Neural cell (in vitro differentiated cells): Measurements from ENCODE around the gene URB1. TPM values are rescaled to one million over a fixed set of nuclear protein-coding genes. Genes with fewer than 3 reads are reported as not detected.

Experiments used
- H2AFZ ChIP-seq: fragments of 200-600, 300-800 bp; sonication (generic), shearing (Covaris generic); 2 replicates; pipeline ENCODE4 v1.6.0; 2014; ENCODE audit warnings: low read depth, mild to moderate bottlenecking, antibody characterized with exemption, low read length, moderate library complexity
- H3F3A ChIP-seq: fragments of 200-600 bp; shearing (Covaris generic); 2 replicates; pipeline ENCODE4 v1.6.1; 2016; ENCODE audit warnings: mild to moderate bottlenecking, moderate library complexity, mixed read lengths, antibody characterized with exemption, low read length; ENCODE audit not compliant: insufficient read depth, poor library complexity, severe bottlenecking
- H3K27ac ChIP-seq: fragments of 200-600, 300-800 bp; sonication (generic), shearing (Covaris generic); 2 replicates; pipeline ENCODE4 v1.5.1; 2014; ENCODE audit warnings: mild to moderate bottlenecking, low read length, moderate library complexity
- H3K27me3 ChIP-seq: fragments of 300-800, 200-600 bp; sonication (generic), shearing (Covaris generic); 2 replicates; pipeline ENCODE4 v1.6.0; 2014; ENCODE audit warnings: mild to moderate bottlenecking, low read depth, low read length, moderate library complexity; ENCODE audit not compliant: insufficient read depth
- H3K36me3 ChIP-seq: fragments of 300-800, 200-600 bp; sonication (generic), shearing (Covaris generic); 2 replicates; pipeline ENCODE4 v1.5.1; 2014; ENCODE audit warnings: mild to moderate bottlenecking, antibody characterized with exemption, low read length, moderate library complexity; ENCODE audit not compliant: insufficient read depth
- H3K4me2 ChIP-seq: fragments of 300-800, 200-600 bp; sonication (generic), shearing (Covaris generic); 2 replicates; pipeline ENCODE4 v1.6.0; 2014; ENCODE audit warnings: mild to moderate bottlenecking, low read length
- H3K4me3 ChIP-seq: fragments of 300-800, 200-600 bp; sonication (generic), shearing (Covaris generic); 2 replicates; pipeline ENCODE4 v1.5.1; 2014; ENCODE audit warnings: mild to moderate bottlenecking, low read length, moderate library complexity
- H3K79me2 ChIP-seq: fragments of 200-600 bp; shearing (Covaris generic); replicated peaks from 2 replicates; pipeline ENCODE4 v1.6.0; 2014; ENCODE audit warnings: mild to moderate bottlenecking, low read length, moderate library complexity; ENCODE audit not compliant: insufficient read depth
- H3K9ac ChIP-seq: fragments of 300-800, 200-600 bp; sonication (generic), shearing (Covaris generic); 2 replicates; pipeline ENCODE4 v1.6.1; 2016; ENCODE audit warnings: mild to moderate bottlenecking, low read length, mixed read lengths
- H3K9me2 ChIP-seq: fragments of 200-600 bp; shearing (Covaris generic); 2 replicates; pipeline ENCODE4 v1.6.1; 2016; ENCODE audit warnings: mild to moderate bottlenecking, low read length, mixed read lengths; ENCODE audit not compliant: insufficient read depth
- H3K9me3 ChIP-seq: fragments of 200-600, 300-800 bp; sonication (generic), shearing (Covaris generic); 2 replicates; pipeline ENCODE4 v1.6.1; 2016; ENCODE audit warnings: mild to moderate bottlenecking, mixed run types, low read length, moderate library complexity, mixed read lengths
- H4K20me1 ChIP-seq: fragments of 200-600 bp; shearing (Covaris generic); 2 replicates; pipeline ENCODE4 v1.6.1; 2016; ENCODE audit warnings: mild to moderate bottlenecking, mixed run types; ENCODE audit not compliant: insufficient read depth
- CTCF ChIP-seq: fragments of 450-650 bp; IDR thresholded peaks from 2 replicates; pipeline ENCODE4 v1.5.1; 2014; ENCODE audit warnings: antibody characterized with exemption, mild to moderate bottlenecking, moderate library complexity; ENCODE audit not compliant: poor library complexity, severe bottlenecking
- EP300 ChIP-seq: fragments of 450-650 bp; conservative IDR thresholded peaks from 2 replicates; pipeline ENCODE4 v1.6.1; 2014; ENCODE audit warnings: antibody characterized with exemption, mild to moderate bottlenecking, moderate library complexity; ENCODE audit not compliant: poor library complexity, severe bottlenecking
- EZH2 ChIP-seq: fragments of 200-600, 300-800 bp; shearing (Covaris generic), sonication (generic); IDR thresholded peaks from 2 replicates; pipeline ENCODE4 v1.6.1; 2014; ENCODE audit warnings: antibody characterized with exemption, low read length, borderline replicate concordance, mild to moderate bottlenecking; ENCODE audit not compliant: insufficient read depth, poor library complexity, severe bottlenecking
- MXI1 ChIP-seq: fragments of 450-650 bp; conservative IDR thresholded peaks from 2 replicates; pipeline ENCODE4 v1.6.1; 2014; ENCODE audit warnings: antibody characterized with exemption, mild to moderate bottlenecking; ENCODE audit not compliant: poor library complexity, severe bottlenecking
- POLR2AphosphoS5 ChIP-seq: IDR thresholded peaks from 2 replicates; pipeline ENCODE4 v1.6.1; 2012
- RAD21 ChIP-seq: fragments of 450-650 bp; conservative IDR thresholded peaks from 2 replicates; pipeline ENCODE4 v1.6.1; 2014; ENCODE audit warnings: antibody characterized with exemption, mild to moderate bottlenecking, moderate library complexity
- REST ChIP-seq: IDR thresholded peaks from 2 replicates; pipeline ENCODE4 v1.6.1; 2012; ENCODE audit warnings: borderline replicate concordance
- SMC3 ChIP-seq: fragments of 450-650 bp; conservative IDR thresholded peaks from 2 replicates; pipeline ENCODE4 v1.6.1; 2014; ENCODE audit warnings: antibody characterized with exemption, mild to moderate bottlenecking, moderate library complexity; ENCODE audit not compliant: poor library complexity
- TAF1 ChIP-seq: IDR thresholded peaks from 2 replicates; pipeline ENCODE4 v1.6.1; 2012; ENCODE audit warnings: low read depth
- polyA plus RNA-seq: library from polyadenylated mRNA; depleted of rRNA; stranded (reverse); fragments of >200 nt; gene quantifications from 2 replicates; pipeline ENCODE4 v1.2.3, GENCODE V29; 2014

The URB1 gene
- polyA plus RNA-seq, 1 donor from 2014 or later: 4.4 TPM

GRCh38 chr21:32366191-32366590 is 26.6 kb downstream of the URB1 start:
- Histone ChIP-seq H3K27ac (no peak overlapping the region), H3K27me3 (no peaks in the 10 kb centered on the region), H4K20me1 (no peaks in the 10 kb centered on the region), H3K4me3 (no peak overlapping the region), H3K9me3 (no peaks in the 10 kb centered on the region), H3K79me2 (no peaks in the 10 kb centered on the region), H3K36me3 (peaks cover 3% of the 10 kb centered on the region), H3K4me2 (no peak overlapping the region), H3K9me2 (no peaks in the 10 kb centered on the region), H3K9ac (no peak overlapping the region), H3F3A (no peaks in the 10 kb centered on the region), H2AFZ (no peak overlapping the region)
- TF ChIP-seq EZH2 (no peak), EP300 (no peak), MXI1 (no peak), TAF1 (no peak), POLR2AphosphoS5 (no peak), RAD21 (no peak), SMC3 (no peak), CTCF (no peak), REST (no peak)

- Histone ChIP-seq H3K27ac (no peak overlapping the region), H3K4me2 (no peak overlapping the region), H3K27me3 (no peaks in the 10 kb centered on the region), H3K9ac (no peak overlapping the region), H3K9me2 (no peaks in the 10 kb centered on the region), H3K9me3 (no peaks in the 10 kb centered on the region), H3K79me2 (no peaks in the 10 kb centered on the region), H3K4me3 (no peak overlapping the region), H4K20me1 (no peaks in the 10 kb centered on the region), H2AFZ (no peak overlapping the region), H3K36me3 (no peaks in the 10 kb centered on the region), H3F3A (no peaks in the 10 kb centered on the region)
- TF ChIP-seq EP300 (no peak), SMC3 (no peak), EZH2 (no peak), RAD21 (no peak)
Measured at GRCh38 chr21:32364796-32365195, 28.0 kb downstream of the URB1 start.

- Histone ChIP-seq H3K9ac (no peak overlapping the region), H3K27ac (no peak overlapping the region), H3K36me3 (no peaks in the 10 kb centered on the region), H3K4me2 (no peak overlapping the region), H2AFZ (no peak overlapping the region), H3K4me3 (no peak overlapping the region), H3F3A (no peaks in the 10 kb centered on the region), H3K9me3 (no peaks in the 10 kb centered on the region), H3K9me2 (no peaks in the 10 kb centered on the region), H4K20me1 (no peaks in the 10 kb centered on the region), H3K27me3 (no peaks in the 10 kb centered on the region), H3K79me2 (no peaks in the 10 kb centered on the region)
- TF ChIP-seq EP300 (no peak), RAD21 (no peak), POLR2AphosphoS5 (no peak), SMC3 (no peak), CTCF (no peak), MXI1 (no peak), REST (no peak), TAF1 (no peak), EZH2 (no peak)
Measured at GRCh38 chr21:32364387-32364786, 28.4 kb downstream of the URB1 start.
